NCI-H1417 (cell line): ENCODE measurements around the gene PTPRK.

Experiments
- DNase-seq, 3 experiments: peaks; one replicate each; lab custom pipeline; 2025; lab: John Stamatoyannopoulos, UW

The PTPRK gene

GRCh38 chr6:128345278-128345677 is 175.1 kb downstream of the PTPRK start:
- DNase-seq = no peak

DNA sequence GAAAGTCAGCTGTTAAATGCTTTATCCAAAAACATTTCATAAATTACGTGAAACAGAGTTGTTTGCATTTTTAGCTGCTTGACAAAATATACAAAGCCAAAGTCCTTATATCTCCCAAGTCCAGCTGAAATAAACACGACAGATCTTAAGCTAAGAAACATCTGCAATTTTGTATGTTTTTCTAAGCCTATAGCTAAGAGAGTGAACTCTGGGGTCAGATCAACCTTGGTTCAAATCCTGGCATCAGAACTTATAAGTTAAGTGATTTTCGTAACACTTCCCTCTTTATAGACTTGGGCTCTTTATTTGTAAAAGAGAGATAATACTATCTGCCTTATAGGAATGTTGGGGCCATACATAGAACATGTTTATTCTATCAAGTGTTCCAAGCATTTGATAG is 176.7 kb downstream of the PTPRK start:
- DNase-seq = no peak

DNA sequence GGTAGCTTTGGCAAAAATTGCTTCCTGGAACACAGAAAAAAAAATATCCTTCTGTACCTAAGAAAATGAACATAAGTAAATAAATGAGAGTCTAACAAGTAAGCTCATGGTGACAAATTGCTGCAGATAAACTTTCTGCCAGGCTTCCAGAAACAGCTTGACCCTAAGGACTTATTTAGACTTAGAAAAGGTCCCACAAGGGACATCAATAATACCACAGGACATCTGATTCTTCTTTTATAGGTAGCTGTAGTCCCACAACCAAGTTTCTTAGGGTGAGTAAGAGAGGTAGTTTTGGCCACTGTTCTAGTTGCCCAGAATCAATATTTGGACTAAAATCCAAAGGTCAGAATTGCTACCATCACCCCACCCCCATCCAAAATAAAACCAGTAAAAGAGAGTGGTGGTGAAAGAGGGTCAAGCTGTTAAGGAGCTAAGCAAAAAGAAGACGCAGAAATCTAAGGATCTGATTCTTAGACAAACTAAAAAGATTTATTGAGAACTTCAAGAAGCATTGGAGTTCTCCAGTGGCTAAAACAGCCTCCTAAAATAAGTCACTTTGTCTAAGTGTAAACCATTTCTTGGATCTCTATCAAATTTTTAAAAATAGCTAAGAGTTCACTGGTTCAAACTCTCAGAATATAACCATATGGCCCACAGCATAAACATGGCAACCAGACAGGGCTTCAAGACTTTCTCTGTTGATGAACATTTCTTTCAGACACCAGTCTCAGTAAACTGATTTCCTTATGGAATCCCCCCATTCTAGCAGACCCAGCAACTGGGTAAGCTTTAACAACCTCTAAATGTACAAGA is 180.6 kb downstream of the PTPRK start:
- no peak for DNase-seq

DNA sequence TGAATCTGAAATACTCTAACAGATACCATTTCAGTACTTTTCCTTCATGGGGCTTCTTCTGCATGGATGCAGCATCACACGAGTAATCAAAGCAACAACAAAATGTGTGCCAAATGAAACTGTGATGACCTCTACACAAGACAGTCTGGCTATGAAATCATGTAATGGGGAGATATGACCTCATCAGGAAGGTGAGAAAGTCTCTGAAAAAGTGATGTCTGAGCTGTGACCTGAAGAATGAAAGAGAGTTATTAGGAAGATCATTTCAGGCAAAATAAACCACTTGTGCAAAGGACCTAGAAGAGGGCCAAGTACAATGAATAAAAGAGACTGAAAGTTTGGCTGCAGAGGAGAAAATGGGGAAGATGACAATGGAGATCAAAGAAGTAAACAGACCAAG is 182.8 kb downstream of the PTPRK start:
- no peak for DNase-seq

GRCh38 chr6:128336436-128337095 is 183.8 kb downstream of the PTPRK start:
- peak in 1 of 3 experiments; percentile 7 for DNase-seq

DNA sequence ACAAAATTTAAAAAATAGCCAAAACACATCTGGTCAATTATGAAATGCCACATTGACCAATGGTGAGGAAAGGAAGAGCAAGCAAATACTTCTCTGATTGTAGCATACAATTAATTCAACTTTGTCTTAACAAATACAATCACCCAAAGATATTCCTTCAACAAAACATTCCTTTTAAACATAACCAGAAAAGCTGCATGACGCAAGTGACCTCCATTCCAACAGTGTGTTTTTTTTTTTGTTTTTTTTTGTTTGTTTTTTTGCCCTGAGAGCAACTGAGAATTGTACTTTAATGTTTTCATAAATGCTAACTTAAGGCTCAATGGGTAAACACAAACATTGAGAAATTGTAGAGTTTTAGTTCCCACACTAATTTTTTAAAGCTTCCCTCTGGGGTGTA is 184.4 kb downstream of the PTPRK start:
- no peak for DNase-seq

- no peak for DNase-seq
Measured at GRCh38 chr6:128333581-128334223, 186.7 kb downstream of the PTPRK start.

DNA sequence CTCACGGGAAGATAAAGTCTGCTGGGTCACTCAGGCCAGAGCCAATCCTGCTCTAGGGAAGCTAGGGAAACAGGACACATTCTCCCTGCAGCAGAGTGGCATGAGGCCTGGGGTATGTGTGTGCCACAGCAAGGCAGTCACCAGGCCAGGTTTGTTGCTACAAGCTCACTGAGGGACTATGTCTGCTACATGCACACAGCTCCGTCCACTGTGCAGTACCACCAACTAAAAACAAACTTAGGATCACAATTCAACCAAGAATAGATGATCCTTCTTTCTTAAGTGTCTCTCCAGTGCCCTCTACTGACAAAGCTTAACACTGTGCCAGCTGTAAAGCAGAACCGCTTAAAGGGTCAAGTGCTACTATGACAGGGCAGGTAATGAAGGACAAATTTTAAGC is 192.5 kb downstream of the PTPRK start:
- peak in 2 of 3 experiments; percentile 8 to 14 for DNase-seq

DNA sequence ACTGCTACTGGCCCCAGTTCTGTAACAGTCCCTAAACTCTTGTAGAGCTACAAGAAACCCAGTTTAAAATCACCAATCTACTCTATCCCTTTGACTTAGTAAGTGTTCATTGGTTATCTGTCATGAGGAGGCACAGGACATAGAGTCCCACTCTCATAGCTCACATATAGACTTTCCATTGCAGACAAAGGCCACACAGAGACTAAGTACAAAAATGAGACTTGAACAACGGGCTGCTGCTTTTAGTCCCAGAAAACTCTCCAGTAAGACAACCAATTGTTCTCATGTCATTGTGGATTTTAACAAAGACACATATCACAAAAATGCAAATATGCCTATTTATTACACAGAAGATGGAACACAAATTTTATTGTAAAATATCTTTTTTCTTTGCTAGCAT is 197.4 kb downstream of the PTPRK start:
- DNase-seq = no peak

- DNase-seq = no peak
Measured at GRCh38 chr6:128319946-128320345, 200.5 kb downstream of the PTPRK start.

GRCh38 chr6:128319157-128319556 is 201.2 kb downstream of the PTPRK start:
- no peak for DNase-seq

DNA sequence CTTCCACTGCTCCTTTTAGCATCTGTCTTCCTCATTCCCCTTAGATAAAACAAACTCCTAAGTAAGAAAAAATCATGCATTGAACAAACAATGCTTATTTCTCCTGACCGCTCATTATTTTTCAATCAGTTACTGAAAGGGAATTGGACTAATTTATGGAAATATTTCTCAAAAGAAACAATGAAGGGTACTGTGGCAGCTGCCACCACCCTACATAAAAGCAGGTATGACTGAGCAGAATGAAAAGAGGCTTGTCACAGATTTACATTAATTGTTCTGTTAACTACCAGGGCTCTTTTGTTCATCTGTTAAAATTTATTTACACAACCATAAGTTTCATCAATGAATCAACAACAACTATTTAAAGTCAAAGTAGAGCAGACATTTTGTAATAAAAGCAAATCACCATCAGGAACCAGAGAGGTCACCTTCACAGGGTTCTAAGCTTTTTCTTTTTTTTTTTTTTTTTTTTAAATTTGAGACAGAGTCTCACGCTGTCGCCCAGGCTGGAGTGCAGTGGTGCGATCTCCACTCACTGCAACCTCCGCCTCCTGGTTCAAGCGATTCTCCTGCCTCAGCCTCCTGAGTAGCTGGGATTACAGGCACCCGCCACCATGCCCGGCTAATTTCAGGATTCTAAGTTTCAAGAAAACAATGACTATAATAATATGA is 204.0 kb downstream of the PTPRK start:
- peak in 2 of 3 experiments; percentile 42 to 78 for DNase-seq

DNA sequence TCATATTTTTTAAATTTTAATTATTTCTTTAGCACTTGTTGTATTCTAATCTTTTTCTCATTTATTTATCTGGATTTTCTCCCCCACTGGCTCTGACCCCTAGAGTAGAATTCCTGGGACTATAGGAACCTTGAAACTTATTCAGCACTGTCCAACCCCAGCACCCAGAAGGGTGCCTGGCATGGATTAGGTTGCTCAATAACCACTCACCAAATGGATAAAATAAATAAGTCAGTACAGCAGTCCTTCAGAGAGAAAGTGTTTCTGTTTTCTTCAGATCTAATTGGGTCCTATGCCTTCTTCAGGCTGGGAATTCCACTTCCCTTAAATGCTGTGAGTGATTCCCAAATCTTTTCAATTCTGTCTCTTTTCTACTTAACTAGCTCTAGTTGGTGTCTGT is 206.2 kb downstream of the PTPRK start:
- DNase-seq = no peak

DNA sequence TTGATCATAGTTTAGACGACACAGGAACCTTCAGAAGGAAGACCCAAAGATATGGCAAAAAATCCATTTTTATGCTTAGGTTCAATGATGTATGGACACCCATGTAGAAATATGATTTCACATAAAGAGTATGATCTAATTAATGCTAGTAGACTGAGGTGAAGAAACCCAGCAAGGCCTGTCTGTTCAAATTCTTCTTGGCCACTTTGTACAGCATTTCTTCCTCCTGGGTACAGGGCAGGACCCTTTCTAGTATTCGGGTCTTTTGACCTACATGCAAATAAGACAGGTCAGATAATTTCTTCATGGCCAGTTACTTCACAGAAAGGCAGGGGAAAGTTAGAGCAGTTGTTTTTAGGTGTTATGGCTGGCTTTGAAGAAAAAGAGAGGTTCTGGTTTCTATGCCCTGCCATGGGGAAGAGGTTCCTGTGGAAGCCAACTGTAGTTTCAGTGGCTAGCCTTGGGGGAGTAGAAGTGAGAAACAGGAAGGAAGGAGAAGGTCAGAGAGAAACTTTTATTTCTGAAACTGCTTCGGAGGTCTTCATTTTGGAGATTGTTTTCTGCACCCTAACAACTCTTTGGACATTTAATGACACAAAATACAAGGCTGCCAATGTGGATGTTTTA is 208.3 kb downstream of the PTPRK start:
- no peak for DNase-seq

- DNase-seq = peak in 1 of 3 experiments; percentile 19
Measured at GRCh38 chr6:128310451-128310850, 209.9 kb downstream of the PTPRK start.

- DNase-seq = no peak
Measured at GRCh38 chr6:128307671-128308070, 212.7 kb downstream of the PTPRK start.

DNA sequence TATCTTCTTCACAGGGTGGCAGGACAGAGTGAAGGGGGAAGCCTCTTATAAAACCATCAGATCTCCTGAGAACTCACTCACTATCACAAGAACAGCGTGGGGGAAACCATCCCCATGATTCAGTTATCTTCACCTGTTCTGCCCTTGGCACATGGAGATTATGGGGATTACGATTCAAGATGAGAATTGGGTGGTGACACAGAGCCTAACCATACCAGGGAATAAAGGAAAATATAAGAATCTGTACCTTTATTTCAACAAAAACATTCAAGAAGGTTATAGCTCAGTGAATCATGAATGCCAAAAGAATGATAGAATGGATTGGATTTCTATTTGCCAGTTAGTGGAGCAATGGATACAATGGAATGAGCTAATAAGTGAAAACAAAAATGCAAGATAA is 214.4 kb downstream of the PTPRK start:
- DNase-seq = no peak

- no peak for DNase-seq
Measured at GRCh38 chr6:128305228-128305627, 215.2 kb downstream of the PTPRK start.

DNA sequence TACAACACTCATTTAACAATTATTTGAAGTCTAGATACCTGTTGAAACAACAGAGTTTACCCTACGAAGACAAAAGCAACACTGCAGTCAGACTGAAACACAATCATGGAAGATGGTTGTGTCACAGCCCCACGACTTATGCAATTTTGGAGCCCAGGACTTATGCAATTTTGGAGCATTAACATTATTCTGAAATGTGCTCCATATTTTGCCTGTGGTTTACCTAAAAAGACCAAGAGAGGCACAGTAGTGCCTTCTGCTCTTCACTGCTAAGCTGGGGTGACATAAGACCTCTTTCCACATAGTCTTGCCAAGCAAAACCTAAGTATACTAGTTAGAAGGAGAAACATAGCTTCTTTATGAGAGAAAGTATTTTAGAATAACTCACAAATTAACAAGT is 216.5 kb downstream of the PTPRK start:
- no peak for DNase-seq

DNA sequence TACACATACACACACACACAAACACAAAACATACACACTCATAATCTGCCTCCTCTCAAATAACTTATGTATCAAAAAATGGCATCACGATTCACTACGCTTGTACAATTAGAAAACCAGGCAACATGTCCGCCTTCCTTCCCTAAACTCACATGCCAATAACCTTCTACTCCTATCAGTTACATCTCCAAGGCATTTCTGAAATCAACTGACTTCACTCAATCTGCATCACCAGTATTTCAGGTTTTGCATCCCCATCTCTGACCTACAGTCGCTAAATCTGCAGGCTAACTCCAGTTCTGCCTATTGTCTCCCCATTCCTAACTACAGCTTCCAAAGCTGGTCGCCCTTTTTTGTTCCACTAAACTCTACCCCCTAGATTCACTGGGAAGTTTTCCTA is 217.5 kb downstream of the PTPRK start:
- DNase-seq = no peak

DNA sequence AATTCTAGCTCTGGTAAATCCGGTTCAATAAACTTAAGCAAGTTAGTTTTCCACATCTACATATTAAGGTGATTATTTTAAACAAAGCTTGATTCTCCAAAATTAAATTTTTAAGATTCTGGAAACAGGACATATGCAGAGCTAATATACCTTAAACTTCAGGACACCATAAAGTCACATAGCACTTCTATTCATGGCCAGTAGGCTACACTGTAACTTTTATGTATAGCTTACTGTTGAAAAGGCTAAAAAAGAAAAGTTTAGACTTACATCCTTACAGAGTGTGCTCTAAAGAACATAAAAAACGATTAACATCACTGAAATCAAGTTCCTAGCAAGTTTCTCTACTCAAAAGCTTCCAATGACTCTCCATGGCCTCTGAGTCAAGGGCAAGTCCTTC is 224.7 kb downstream of the PTPRK start:
- DNase-seq = no peak

GRCh38 chr6:128290221-128290620 is 230.2 kb downstream of the PTPRK start:
- DNase-seq = no peak
